Measurements from ENCODE around the gene ADD1.
A peak's percentile ranks its signal among the peaks of the same experiment; 100 is the strongest.

ADD1 gene

DNA sequence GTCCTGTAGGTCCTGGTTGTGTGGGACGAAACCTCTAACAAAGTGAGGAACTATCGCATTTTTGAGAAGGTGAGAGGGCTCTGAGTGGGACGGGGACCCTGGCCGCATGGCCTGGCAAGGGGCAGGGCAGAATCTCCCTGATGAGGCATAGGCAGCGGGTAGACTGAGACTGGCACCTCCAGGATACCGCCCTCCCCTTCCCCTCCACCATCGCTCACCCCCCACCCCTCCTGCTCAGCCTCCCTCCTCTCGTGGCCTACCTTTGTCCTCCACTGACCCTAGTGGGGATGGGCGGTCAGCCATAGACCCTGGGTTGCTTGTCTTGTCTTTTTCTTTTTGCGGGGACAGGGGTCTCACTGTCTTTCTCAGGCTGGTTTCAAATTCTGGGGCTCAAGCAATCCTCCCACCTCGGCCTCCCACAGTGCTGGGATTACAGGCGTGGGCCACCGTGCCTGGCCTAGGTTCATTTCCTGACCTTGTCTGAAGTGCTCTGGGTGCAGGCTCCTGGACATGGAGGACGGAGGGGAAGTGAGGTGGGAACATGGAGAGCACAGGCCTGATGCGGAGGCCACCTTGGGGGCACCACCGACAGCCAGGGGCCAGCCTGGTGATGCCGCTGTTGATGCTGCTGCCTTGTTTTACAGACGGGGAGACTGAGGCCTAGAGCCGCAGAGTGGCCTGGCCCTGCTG is 10.5 kb upstream of the ADD1 start:
- no peak overlapping the region for H3K4me3 ChIP-seq (ENCODE audit: low read depth, low read length)
- no peak for DNase-seq (ENCODE audit: low read depth)
- TF ChIP-seq, protein P1, sequence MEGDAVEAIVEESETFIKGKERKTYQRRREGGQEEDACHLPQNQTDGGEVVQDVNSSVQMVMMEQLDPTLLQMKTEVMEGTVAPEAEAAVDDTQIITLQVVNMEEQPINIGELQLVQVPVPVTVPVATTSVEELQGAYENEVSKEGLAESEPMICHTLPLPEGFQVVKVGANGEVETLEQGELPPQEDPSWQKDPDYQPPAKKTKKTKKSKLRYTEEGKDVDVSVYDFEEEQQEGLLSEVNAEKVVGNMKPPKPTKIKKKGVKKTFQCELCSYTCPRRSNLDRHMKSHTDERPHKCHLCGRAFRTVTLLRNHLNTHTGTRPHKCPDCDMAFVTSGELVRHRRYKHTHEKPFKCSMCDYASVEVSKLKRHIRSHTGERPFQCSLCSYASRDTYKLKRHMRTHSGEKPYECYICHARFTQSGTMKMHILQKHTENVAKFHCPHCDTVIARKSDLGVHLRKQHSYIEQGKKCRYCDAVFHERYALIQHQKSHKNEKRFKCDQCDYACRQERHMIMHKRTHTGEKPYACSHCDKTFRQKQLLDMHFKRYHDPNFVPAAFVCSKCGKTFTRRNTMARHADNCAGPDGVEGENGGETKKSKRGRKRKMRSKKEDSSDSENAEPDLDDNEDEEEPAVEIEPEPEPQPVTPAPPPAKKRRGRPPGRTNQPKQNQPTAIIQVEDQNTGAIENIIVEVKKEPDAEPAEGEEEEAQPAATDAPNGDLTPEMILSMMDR (IDR thresholded peaks at IDR 0.05; ENCODE audit: insufficient read depth, low read depth, low read length, missing control alignments) = no peak

DNA sequence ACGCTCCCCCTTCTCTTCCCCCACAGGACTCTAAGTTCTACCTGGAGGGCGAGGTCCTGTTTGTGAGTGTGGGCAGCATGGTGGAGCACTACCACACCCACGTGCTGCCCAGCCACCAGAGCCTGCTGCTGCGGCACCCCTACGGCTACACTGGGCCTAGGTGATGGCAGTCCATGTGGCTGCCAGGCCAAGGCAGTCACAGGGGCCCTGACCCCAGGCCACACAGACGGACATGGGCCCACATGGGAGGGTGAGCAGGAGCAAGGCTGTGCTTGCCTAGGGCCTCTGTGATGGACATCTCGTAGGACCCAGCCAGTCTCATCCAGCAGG is 10.0 kb upstream of the ADD1 start:
- TF ChIP-seq, protein P1 (IDR thresholded peaks at IDR 0.05; ENCODE audit: insufficient read depth, low read depth, low read length, missing control alignments) = no peak
- H3K4me3 ChIP-seq (ENCODE audit: low read depth, low read length) = no peak overlapping the region
- no peak for DNase-seq (ENCODE audit: low read depth)

DNA sequence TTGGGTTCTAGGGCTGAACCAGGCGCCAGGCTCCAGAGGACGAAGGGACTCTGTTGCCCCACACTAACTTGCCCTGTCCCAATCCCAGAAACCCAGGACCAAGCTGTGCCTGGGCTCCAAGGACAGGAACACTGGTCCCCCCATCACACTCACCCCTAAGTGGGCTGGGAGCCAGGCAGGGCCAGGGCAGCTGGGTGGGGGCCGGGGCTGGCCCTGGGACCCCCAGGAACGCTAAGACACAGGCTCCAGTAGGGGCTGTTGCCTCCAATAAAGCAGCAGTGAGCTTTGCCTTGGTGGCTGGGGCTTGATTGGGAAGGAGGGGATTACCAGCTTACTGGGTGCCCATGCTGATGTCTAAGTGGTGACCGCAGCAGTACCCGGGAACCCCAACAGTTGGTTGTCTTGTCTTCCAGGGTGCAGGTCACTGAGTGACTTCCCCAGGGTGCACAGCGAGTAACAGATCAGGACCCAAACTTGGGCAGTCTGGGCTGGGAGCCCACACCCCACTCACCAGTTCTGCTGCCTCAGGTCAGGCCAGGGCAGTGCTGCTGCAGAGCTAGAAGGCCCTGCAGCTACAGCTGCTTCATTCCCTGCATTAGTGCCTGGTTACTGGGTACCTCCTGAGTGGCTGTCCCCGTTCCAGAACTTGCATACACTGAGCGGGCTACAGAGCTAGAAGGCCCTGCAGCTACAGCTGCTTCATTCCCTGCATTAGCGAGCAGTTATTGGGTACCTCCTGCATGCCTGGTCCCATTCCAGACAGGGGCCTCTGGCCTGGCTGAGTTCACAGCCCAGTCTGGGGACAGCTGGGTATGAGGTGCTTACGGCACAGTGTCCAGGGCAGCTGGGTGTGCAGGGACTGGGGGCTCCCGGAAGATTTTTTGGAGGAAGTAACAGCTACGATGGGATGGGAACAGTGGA is 9.4 kb upstream of the ADD1 start:
- no peak for DNase-seq (ENCODE audit: low read depth)
- TF ChIP-seq, protein P1 (IDR thresholded peaks at IDR 0.05; ENCODE audit: insufficient read depth, low read depth, low read length, missing control alignments) = no peak
- no peak overlapping the region for H3K4me3 ChIP-seq (ENCODE audit: low read depth, low read length)

DNA sequence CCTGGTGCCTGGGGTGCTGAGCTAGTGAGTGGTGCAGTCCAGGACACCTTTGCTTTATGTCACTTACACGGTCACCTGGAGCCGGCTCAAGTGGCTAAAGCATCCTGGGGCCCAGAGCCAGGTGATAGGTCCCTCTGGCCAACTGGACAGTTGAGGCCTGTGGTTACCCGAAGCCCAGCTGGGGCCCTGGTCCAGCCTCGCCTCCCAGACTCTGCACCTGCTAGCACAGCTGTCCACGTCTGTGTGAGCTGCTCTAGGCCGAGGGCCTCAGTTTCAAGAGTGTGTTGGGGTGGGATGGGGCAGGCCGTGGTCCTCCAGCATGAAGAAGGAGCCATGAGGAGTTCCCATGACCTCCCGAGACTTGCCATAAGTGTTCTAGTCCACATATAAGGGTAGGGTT is 7.7 kb upstream of the ADD1 start:
- no peak overlapping the region for H3K4me3 ChIP-seq (ENCODE audit: low read depth, low read length)
- peak; percentile 1 for DNase-seq (ENCODE audit: low read depth)
- TF ChIP-seq, protein P1 (IDR thresholded peaks at IDR 0.05; ENCODE audit: insufficient read depth, low read depth, low read length, missing control alignments) = no peak

DNA sequence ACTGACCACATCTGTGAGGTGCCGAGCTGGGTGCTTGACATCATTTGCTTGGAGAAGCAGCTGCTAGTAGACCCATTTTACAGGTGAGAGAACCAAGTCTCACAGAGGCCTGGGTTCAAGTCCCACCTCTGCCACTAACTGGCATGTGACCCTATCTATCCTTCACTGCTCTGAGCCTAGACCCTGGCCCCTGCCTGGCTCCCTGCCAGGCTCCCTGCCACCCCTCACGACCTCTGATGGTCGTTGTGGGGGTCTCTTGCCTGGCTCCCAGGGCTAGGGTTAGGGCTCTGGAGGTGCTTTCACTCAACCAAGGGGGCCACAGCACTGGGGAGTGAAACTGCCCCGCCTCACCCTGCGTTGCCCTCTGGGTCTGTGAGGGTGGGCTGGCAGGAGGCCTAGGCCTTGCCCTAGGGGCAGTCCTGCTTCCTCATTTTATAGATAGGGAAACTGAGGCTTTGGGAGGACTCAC is 7.2 kb upstream of the ADD1 start:
- DNase-seq (ENCODE audit: low read depth) = peak; percentile 0

DNA sequence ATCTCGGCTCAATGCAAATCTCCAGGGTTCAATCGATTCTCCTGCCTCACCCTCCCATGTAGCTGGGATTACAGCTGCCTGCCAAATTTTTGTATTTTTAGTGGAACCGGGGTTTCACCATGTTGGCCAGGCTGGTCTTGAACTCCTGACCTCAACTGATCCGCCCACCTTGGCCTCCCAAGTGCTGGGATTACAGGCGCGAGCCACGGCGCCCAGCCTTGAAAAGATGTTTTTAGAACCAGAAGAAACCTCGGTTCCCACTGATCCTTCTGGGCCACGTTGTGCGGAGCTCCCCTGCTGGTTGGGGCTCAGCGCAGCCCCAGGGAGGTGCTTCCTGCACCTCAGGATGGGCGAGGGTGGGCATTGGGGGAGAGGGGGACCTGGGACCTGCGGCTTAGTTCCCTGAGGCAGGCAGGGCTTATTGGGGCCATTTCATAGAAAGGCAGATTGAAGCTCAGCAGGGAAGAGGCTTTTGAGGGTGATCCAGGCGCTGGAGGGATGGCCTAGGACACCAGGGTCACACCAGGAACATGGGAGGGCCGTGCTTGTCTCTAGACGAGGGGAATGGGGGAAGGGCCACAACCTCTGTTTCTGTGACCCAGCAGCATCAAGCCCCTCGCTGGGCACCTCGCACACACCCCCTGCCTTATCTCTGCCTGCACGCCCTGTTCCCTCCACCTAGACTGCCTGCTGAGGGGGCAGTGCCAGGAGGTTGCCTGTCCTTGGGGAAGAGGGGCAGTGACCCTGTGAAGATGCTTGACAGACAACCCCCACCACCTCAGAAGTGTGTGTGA is 6.3 kb upstream of the ADD1 start:
- TF ChIP-seq, protein P1 (IDR thresholded peaks at IDR 0.05; ENCODE audit: insufficient read depth, low read depth, low read length, missing control alignments) = no peak
- no peak overlapping the region for H3K4me3 ChIP-seq (ENCODE audit: low read depth, low read length)

More for the DNA sequence above, 7.2 kb upstream of the ADD1 start:
- H3K4me3 ChIP-seq (ENCODE audit: low read depth, low read length) = no peak overlapping the region
- TF ChIP-seq, protein P1 (IDR thresholded peaks at IDR 0.05; ENCODE audit: insufficient read depth, low read depth, low read length, missing control alignments) = no peak

More for the DNA sequence above, 6.3 kb upstream of the ADD1 start:
- DNase-seq (ENCODE audit: low read depth) = peak; percentile 1

Measured in GM12865 (cell line).